ENCODE measurements around the gene ZFYVE1. TPM values are rescaled to one million over a fixed set of nuclear protein-coding genes. Genes with fewer than 3 reads are reported as not detected.

ZFYVE1 gene
- total RNA-seq, 1 experiment from 2014 or later = 10.6 TPM

DNA sequence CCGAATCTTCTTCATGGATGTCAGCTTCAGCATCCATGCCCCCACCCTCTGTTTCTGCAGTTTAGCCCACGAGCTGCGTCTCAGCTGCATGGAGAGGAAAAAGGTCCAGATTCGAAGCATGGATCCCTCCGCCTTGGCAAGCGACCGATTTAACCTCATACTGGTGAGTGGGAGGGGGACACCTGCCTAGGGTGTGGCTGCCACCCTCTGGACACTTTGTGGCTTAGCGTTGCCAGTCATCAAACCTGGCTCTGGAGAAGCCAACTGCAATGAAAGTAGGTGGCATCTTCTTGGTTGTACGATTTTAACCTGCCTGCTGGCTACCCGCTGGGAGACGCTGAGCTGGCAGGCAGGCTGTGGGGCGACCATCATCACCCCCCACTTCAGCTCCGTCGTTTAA, 84.0 kb downstream of the ZFYVE1 start:
- Mint-ChIP-seq H3K36me3 (ENCODE audit: insufficient read depth, unreplicated experiment) (peaks cover 15% of the 10 kb centered on the region), H3K9me3 (ENCODE audit: low read depth, unreplicated experiment) (no peaks in the 10 kb centered on the region), H3K4me3 (ENCODE audit: low read depth, unreplicated experiment) (no peak overlapping the region), H3K4me1 (ENCODE audit: low read depth, unreplicated experiment) (no peaks in the 10 kb centered on the region), H3K27me3 (ENCODE audit: unreplicated experiment) (no peaks in the 10 kb centered on the region), H3K27ac (ENCODE audit: unreplicated experiment) (no peak overlapping the region)
- no TSS peak for BruUV-seq (replicated peaks)
- CTCF ChIA-PET = no interaction called here
- intact Hi-C loops (cut with micrococcal nuclease; ENCODE audit: unreplicated experiment) = no loop called here
- no peak for DNase-seq
- TF ChIP-seq, protein P1, sequence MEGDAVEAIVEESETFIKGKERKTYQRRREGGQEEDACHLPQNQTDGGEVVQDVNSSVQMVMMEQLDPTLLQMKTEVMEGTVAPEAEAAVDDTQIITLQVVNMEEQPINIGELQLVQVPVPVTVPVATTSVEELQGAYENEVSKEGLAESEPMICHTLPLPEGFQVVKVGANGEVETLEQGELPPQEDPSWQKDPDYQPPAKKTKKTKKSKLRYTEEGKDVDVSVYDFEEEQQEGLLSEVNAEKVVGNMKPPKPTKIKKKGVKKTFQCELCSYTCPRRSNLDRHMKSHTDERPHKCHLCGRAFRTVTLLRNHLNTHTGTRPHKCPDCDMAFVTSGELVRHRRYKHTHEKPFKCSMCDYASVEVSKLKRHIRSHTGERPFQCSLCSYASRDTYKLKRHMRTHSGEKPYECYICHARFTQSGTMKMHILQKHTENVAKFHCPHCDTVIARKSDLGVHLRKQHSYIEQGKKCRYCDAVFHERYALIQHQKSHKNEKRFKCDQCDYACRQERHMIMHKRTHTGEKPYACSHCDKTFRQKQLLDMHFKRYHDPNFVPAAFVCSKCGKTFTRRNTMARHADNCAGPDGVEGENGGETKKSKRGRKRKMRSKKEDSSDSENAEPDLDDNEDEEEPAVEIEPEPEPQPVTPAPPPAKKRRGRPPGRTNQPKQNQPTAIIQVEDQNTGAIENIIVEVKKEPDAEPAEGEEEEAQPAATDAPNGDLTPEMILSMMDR (IDR thresholded peaks at IDR 0.05; ENCODE audit: unreplicated experiment) = no peak

DNA sequence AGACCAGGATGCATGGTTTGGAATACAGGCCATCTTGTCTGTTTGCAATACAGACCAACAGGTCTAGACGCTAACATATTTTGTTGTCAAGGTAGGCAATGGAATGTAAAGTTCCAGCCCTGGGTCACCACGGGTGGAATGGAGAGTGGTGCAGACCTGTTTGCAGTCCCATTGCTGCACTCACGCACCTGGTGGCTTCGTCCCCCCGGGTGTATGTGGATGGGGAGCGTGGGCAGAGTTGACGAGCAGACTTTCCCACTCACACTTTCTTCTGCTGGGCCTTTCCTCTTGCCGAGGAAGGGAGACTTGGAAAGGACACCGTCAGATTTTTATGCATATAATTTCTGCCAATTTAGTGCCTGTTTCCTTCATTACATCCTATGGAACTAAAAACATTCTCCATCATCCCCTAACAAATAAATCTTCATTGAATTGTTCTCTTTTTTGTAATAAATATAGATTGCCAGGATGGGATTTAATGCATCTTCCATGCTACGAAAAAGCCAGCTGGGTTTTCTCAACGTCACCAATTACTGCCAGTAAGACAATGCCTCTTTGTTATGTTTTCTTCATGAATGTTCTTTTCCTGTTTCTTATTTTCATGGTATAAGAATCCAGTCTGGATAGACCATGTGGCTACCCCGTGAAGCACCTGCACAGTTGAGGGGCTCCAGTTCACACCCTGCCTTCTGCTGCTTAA, 85.5 kb downstream of the ZFYVE1 start:
- Mint-ChIP-seq H3K27ac (ENCODE audit: unreplicated experiment) (no peak overlapping the region), H3K4me1 (ENCODE audit: low read depth, unreplicated experiment) (no peaks in the 10 kb centered on the region), H3K4me3 (ENCODE audit: low read depth, unreplicated experiment) (no peak overlapping the region), H3K36me3 (ENCODE audit: insufficient read depth, unreplicated experiment) (peaks cover 23% of the 10 kb centered on the region), H3K27me3 (ENCODE audit: unreplicated experiment) (no peaks in the 10 kb centered on the region), H3K9me3 (ENCODE audit: low read depth, unreplicated experiment) (no peaks in the 10 kb centered on the region)
- intact Hi-C loops (cut with micrococcal nuclease; ENCODE audit: unreplicated experiment) = no loop called here
- no TSS peak for BruUV-seq (replicated peaks)
- TF ChIP-seq, protein P1 (IDR thresholded peaks at IDR 0.05; ENCODE audit: unreplicated experiment) = no peak
- CTCF ChIA-PET = interaction anchor here (0.9 kb wide), 1 partner anchor 427 kb away, joined by 3 read pairs; no protein-coding TSS in a partner anchor
- DNase-seq = no peak

DNA sequence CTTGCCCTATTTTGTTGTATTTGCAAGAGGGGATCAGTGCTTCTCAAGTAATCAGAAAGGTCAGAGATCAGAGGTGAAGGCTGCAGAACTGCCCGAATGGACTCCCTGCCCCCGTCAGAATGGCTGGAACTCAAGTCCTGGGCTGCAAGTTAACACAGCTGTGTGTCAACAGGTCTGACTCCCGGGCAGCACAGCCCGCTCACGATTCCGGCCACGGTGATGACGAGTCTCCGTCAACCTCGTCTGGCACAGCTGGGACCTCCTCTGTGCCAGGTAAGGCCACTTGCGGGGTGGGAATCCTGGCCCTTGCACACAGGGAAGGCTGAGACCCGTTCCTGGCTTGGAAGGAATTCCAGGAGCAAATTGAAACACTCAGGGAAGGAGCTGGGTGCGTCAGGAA, 87.3 kb downstream of the ZFYVE1 start:
- CTCF ChIA-PET = interaction anchor here (1.5 kb wide), 1 partner anchor 9 kb away, joined by 3 read pairs; no protein-coding TSS in a partner anchor
- peaks cover 19% of the 10 kb centered on the region for H3K36me3 Mint-ChIP-seq (ENCODE audit: insufficient read depth, unreplicated experiment)
- no peak overlapping the region for H3K4me3 Mint-ChIP-seq (ENCODE audit: low read depth, unreplicated experiment)
- H3K27ac Mint-ChIP-seq (ENCODE audit: unreplicated experiment) = no peak overlapping the region
- TF ChIP-seq, protein P1 (IDR thresholded peaks at IDR 0.05; ENCODE audit: unreplicated experiment) = no peak
- H3K27me3 Mint-ChIP-seq (ENCODE audit: unreplicated experiment) = no peaks in the 10 kb centered on the region
- no peaks in the 10 kb centered on the region for H3K4me1 Mint-ChIP-seq (ENCODE audit: low read depth, unreplicated experiment)
- no peak for DNase-seq
- BruUV-seq (replicated peaks) = no TSS peak
- intact Hi-C loops (cut with micrococcal nuclease; ENCODE audit: unreplicated experiment) = no loop called here
- no peaks in the 10 kb centered on the region for H3K9me3 Mint-ChIP-seq (ENCODE audit: low read depth, unreplicated experiment)

DNA sequence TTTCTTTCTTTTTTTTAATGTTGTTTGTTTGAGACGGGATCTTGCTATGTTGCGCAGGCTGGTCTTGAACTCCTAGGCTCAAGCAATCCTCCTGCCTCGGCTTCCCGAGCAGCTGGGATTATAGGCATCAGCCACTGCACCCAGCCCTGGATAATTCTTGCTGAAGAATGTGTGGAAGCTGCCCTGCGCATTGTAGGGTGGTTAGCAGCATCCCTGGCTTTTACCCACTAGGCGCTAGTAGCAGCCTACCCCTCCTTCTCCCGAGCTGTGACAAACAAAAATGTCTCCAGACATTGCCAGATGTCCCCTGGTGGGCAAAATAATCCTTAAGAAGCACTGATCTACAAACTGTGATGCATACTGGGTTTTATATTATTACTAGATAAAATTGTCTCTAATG, 94.0 kb downstream of the ZFYVE1 start:
- BruUV-seq (replicated peaks) = no TSS peak
- CTCF ChIA-PET = no interaction called here
- TF ChIP-seq, protein P1 (IDR thresholded peaks at IDR 0.05; ENCODE audit: unreplicated experiment) = no peak
- Mint-ChIP-seq H3K36me3 (ENCODE audit: insufficient read depth, unreplicated experiment) (peaks cover 9% of the 10 kb centered on the region), H3K4me3 (ENCODE audit: low read depth, unreplicated experiment) (no peak overlapping the region), H3K4me1 (ENCODE audit: low read depth, unreplicated experiment) (no peaks in the 10 kb centered on the region), H3K27ac (ENCODE audit: unreplicated experiment) (no peak overlapping the region), H3K9me3 (ENCODE audit: low read depth, unreplicated experiment) (no peaks in the 10 kb centered on the region), H3K27me3 (ENCODE audit: unreplicated experiment) (no peaks in the 10 kb centered on the region)
- DNase-seq = no peak
- intact Hi-C loops (cut with micrococcal nuclease; ENCODE audit: unreplicated experiment) = no loop called here
